Epithelial cell of esophagus (primary cell): Measurements from ENCODE around the gene NUDCD3.

ENCODE experiments used
- DNase-seq: peaks from one replicate; pipeline ENCODE4 v3.0.0; 2010; ENCODE audit warnings: low read depth
- H3K4me3 ChIP-seq: 2 replicates; pipeline ENCODE4 v1.5.1; 2011; ENCODE audit warnings: mild to moderate bottlenecking, low read length, control low read depth
- TF ChIP-seq, protein P1 (sequence below): IDR thresholded peaks from 2 replicates; pipeline ENCODE4 v1.5.1; 2011; ENCODE audit warnings: low read depth, mild to moderate bottlenecking, low read length, control low read depth, inconsistent platforms; ENCODE audit not compliant: insufficient read depth; ENCODE audit errors: missing control alignments

NUDCD3 gene

GRCh38 chr7:44535348-44536064 lies 45.0 kb upstream of the NUDCD3 start:
- TF ChIP-seq, protein P1, sequence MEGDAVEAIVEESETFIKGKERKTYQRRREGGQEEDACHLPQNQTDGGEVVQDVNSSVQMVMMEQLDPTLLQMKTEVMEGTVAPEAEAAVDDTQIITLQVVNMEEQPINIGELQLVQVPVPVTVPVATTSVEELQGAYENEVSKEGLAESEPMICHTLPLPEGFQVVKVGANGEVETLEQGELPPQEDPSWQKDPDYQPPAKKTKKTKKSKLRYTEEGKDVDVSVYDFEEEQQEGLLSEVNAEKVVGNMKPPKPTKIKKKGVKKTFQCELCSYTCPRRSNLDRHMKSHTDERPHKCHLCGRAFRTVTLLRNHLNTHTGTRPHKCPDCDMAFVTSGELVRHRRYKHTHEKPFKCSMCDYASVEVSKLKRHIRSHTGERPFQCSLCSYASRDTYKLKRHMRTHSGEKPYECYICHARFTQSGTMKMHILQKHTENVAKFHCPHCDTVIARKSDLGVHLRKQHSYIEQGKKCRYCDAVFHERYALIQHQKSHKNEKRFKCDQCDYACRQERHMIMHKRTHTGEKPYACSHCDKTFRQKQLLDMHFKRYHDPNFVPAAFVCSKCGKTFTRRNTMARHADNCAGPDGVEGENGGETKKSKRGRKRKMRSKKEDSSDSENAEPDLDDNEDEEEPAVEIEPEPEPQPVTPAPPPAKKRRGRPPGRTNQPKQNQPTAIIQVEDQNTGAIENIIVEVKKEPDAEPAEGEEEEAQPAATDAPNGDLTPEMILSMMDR, result no peak
- no peak for DNase-seq
- no peak overlapping the region for H3K4me3 ChIP-seq

- DNase-seq, result peak; percentile 40
- TF ChIP-seq, protein P1, result peak; percentile 57
- no peak overlapping the region for H3K4me3 ChIP-seq
Measured at GRCh38 chr7:44534501-44534900, 44.0 kb upstream of the NUDCD3 start.

DNA sequence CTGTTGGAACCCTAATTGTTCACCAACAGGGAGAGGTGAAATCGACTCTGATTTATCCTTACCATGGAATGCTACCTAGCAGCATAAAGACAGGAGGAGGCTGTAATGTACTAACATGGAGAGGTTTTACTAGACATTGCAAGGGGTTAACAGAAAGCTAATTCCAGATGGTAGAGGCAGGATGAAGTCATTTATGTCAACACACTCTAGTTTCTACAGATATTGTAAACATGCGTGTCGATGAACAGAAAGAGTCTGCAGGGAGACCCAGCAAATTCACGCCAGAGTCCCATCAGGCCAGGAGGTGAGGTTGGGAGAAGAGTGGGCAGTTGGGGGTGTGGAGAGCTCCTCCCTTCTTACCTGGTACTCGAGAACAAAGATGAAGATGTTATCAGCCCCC lies 43.6 kb upstream of the NUDCD3 start:
- TF ChIP-seq, protein P1, result no peak
- no peak overlapping the region for H3K4me3 ChIP-seq
- no peak for DNase-seq

DNA sequence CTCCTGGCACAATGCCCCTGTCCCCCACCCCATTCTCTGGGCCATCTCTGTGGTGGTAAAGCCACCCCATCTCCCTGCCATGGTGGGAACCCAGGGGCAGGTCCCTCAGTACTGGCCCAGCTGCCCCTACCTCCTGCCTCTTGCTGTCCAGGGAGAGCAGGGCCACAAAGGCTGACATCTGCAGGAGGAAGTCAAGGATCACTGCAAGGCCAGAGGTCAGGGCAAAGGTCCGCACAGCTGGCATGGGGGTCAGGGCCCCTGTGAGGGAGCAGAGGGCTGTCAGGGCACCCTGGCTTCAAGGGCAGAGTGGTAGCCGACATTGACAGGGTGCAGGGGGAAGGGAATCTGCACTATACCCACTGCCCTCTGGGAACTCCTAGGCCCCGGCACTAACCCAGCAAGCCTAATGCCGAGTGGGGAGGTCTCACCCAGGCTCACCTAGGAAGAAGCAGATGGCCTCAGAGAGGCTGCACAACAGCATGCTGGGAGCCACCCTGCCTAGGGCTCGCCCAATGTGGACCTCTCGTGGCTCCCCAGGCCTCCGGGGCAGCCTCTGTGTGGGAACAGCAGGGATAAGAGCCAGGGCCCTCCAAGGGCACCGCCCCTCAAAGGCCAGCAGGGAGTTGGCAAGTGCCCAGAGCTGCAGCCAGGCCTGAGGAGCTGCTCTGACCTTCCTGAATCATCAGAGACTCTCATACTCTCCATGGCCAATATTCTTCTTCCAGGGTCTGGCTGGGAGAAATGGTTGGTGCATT lies 43.0 kb upstream of the NUDCD3 start:
- TF ChIP-seq, protein P1, result no peak
- no peak overlapping the region for H3K4me3 ChIP-seq
- DNase-seq, result no peak

GRCh38 chr7:44531421-44532380 lies 41.2 kb upstream of the NUDCD3 start:
- no peak overlapping the region for H3K4me3 ChIP-seq
- TF ChIP-seq, protein P1, result no peak
- DNase-seq, result no peak

- no peak for DNase-seq
- no peak overlapping the region for H3K4me3 ChIP-seq
- TF ChIP-seq, protein P1, result no peak
Measured at GRCh38 chr7:44530990-44531389, 40.5 kb upstream of the NUDCD3 start.
